ENCODE data around the gene FGF12.
"Not testable (repeated sequence)": the region's sequence is repeated elsewhere in the genome, so short reads cannot be mapped to it uniquely, and the experiment has no call there.

FGF12 gene

DNA sequence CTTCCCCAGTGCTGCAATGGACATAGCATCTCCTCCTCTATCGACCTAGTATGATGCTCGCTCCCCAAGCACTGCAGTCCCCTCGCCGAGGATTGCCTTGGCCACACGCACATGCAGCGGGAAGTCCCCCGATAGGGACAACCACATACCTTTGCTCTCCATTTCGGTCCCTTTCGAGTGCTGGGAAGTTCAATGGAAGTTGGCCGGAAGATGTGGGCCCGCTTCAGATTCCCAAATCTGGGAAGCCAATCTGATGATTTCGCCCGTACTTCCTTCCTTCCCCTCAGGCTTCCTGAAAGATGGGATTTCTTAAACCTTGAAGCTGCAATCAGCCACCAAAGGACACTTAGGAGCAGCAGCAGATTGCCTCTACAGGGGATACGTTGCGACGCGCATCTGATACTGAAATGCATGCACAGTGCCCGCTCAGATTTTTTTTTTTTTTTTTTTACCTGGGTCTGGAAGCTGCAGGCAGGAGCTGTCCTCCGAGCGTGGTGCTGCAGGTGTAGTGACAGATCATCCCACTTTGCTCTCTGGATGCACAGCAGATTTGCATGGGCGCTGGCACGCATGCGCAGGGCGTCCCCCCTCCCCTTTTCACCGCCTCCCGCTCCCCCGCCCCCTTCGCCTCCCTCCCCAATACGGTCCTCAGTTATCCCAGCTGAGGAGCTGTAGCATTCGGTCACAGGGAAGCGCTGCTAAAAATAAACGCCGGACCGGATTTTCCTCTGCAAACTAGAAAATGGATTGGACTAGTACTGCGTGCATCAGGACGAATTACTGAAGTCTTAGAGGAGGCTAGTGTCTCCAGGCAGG lies at the start of gene FGF12:
TSS of gene FGF12 (minus strand) at position 510 of the 816 bp plus-strand sequence.
- peak; percentile 90 for DNase-seq

DNA sequence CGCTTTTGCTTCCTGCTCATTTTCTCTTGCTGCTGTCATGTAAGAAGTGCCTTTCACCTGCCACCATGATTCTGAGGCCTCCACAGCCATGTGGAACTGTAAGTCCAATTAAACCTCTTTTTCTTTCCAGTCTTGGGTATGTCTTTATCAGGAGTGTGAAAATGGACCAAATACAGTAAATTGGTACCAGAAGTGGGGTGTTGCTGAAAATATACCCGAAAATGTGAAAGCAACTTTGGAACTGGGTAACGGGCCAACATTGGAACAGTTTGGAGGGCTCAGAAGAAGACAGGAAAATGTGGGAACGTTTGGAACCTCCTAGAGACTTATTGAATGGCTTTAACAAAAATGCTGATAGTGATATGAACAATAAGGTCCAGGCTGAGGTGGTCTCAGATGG lies 47.0 kb upstream of the FGF12 start:
- DNase-seq, result not testable (repeated sequence)

DNA sequence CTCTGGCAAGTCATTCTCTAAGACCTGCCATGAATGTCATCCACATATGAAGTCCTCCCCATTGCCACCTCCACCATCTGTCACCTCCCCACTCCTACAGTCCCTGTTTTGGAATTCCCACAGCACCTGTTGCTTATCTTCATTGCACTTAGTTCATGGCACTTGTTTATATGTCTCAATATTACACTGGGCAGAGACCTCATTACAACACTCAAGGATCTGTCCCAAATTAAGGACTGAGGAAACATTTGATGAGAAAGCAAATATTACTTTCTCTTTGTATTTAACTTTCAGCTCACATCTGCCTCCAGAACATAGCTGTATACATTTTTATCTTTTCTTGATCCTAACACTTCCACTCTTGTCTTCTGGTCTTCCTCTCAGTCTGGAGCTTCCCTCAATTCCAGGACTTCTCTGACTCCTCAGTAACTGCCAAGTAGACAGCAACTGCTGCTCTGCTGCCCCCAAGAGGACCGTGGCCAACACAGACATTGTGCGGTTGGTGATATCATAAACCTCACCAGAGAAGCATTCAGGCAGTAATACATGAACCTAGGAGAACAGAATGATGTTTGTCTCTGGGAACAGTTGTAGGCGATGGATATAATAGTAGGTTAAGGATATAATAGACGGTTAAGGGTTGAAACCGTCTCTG lies 45.0 kb upstream of the FGF12 start:
- DNase-seq, result peak; percentile 56

- DNase-seq, result no peak
These were observed 31.3 kb upstream of the FGF12 start for GRCh38 chr3:192758654-192759053.

DNA sequence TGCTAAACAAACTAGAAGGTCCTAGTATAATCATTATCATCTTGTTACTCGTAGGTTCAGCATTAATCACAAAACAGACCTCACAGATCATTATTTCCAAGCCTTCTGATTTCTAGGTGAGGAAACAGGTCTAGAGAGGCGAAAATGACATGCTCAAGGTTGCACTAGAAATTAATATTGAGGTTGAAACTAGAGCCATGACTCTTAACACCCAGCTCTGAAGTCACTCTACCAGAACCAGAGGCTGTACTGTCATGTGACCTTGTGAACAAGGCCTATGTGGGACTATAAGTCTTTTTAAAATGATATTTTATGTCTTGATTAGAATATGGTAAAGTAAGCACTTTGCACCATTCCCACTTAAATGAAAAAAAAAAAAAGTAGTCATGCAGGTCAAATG lies 23.8 kb upstream of the FGF12 start:
- DNase-seq, result no peak

- DNase-seq, result no peak
These were observed 22.9 kb upstream of the FGF12 start for GRCh38 chr3:192750201-192750600.

DNA sequence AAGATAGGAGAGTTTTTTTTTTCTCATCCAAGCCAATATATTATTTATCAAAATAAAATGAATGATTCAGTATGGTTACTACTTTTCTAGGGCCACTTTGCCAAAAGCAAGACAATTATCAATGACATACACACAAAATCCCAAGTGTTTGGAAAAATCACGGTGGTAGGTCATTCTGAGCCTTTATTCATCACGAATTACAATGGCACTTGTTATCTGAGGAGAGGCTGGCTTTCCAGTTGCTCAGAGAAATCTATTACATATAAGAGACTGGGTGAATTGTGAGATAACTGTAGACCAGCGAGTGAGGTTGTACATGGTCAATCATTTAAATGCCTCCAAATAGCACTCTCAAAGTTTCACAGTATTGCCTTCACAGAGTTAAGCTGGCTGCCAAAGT lies 20.4 kb upstream of the FGF12 start:
- DNase-seq, result no peak

GRCh38 chr3:192747145-192747544 lies 19.8 kb upstream of the FGF12 start:
- no peak for DNase-seq

DNA sequence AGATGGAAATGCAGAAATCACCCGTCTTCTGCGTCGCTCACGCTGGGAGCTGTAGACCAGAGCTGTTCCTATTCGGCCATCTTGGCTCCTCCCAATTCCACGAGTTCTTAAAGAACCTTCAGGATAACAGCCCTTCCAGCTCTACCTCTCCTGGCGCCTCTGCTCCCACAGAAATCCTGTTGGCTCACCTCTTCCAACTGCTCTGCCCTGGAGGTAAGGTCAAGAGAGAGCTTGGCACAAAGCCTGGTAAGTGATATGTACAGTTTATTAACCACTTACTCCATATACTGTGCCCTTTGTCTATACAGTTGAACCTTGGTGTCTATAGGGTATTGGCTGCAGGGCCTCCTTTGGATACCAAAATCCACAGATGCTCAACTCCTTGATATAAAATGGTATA lies 17.8 kb upstream of the FGF12 start:
- DNase-seq, result no peak

- not testable (repeated sequence) for DNase-seq
These were observed 17.3 kb upstream of the FGF12 start for GRCh38 chr3:192744604-192745003.

DNA sequence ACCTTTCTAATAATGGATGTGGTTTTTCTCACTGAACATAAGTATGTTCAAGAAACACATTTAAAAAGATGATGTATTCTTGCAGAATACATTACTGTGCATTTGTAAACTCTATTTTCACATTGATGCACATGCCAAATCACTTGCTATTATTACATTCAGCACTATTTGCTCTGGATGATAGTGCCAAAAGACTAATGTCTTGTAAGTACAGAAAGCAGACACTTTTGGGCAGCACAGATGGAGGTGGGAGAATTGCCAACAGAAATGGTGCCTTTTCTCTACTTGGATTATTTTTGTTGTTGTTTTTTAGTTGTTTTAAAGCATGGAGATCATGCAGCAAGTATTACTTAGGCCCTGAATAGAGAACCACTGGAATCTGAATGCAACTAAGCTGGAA lies 10.2 kb upstream of the FGF12 start:
- DNase-seq, result no peak

DNA sequence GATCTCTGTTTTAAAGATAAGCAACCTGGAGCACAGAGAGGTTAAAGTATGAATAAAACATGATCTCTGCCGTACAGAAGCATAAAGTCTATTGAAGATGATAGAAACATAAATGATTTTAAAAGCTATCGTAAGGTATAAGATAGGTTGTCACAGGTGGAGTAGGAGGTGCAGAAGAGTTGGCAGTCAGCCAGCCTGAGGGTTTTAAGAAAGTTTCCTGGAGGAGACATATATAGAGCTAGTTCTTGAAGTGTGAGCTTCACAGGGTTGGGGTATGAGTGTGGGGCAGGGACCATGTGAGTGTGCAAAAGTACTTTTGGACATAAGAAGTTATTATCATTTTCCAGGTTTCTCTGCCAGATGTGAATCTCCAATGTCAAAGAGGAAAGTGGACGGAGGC lies 3.9 kb upstream of the FGF12 start:
- DNase-seq, result no peak

- no peak for DNase-seq
These were observed 956 bp downstream of the FGF12 start for GRCh38 chr3:192726385-192726784.

DNA sequence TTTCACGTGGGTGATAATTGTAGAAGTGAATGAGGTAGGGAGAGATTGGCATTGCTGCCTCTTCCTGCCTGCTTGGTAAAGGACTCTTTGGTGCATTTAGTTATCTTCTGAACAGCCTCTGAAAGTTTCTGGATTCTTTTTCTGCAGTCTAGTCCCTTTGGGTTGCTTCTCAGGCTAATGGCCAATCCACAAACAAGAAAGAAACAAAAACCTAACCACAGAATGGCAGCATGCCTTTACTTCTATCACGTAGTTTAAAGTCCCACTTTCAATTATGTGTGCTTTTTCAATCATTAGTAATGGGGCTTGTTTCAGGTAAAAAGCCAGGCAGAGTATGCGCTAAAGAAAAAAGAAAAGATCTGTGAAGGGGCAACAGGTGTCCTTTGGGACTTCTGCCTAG lies 7.4 kb downstream of the FGF12 start:
- no peak for DNase-seq

DNA sequence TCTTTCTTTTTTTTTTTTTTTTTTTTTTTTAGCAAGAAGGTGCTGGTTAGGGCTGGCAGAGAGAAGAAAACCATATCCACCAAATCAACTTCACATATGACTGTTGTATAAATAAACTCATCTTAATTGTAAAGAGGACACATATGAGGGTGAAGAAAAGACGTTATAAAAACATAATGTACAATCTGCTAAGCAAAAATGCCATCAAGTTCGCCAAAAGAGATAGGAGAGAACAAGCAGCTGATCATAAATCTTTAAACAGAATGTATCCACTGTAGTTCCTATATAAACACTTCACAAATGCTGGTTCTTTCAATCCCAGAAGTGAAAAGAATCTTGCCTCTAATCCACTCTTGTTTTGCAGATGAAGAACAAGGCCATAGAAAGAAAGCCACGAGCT lies 9.2 kb downstream of the FGF12 start:
- no peak for DNase-seq

- DNase-seq, result no peak
These were observed 12.2 kb downstream of the FGF12 start for GRCh38 chr3:192715126-192715525.

DNA sequence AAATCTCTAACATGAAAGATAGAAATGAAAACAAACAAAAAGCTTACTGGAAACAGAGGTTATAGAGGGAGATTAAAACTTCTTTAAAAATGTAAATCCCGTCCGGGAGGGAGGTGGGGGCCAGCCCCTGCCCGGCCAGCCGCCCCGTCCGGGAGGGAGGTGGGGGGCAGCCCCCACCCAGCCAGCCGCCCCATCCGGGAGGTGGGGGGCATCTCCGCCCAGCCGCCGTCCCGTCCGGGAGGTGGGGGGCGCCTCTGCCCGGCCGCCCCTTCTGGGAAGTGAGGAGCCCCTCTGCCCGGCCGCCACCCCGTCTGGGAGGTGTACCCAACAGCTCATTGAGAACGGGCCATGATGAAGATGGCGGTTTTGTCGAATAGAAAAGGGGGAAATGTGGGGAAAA lies 16.2 kb downstream of the FGF12 start:
- not testable (repeated sequence) for DNase-seq

- DNase-seq, result no peak
These were observed 17.0 kb downstream of the FGF12 start for GRCh38 chr3:192710366-192710765.

GRCh38 chr3:192706272-192706671 lies 21.1 kb downstream of the FGF12 start:
- DNase-seq, result no peak

DNA sequence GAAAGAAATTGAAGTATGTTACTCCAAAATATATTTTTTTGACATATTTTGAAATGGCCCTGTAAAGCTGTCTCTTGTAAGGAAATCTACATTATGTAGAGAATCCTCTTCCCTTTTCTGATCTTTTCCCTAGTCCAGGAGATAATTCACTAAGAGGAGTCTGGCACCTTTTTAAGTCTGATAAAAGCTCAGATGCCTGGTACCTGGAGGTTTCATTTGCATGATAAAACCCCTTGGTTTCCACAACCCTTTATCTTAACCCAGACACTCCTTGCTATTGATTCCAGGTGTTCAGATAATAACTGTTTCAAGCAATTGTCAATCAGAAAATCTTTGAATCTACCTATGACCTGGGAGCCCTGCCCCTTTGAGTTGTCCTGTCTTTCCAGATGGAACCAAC lies 26.5 kb downstream of the FGF12 start:
- DNase-seq, result no peak

GRCh38 chr3:192696943-192697587 lies 30.3 kb downstream of the FGF12 start:
- DNase-seq, result no peak

GRCh38 chr3:192687488-192688152 lies 39.7 kb downstream of the FGF12 start:
- DNase-seq, result no peak

- DNase-seq, result no peak
These were observed 41.5 kb downstream of the FGF12 start for GRCh38 chr3:192685801-192686200.

- DNase-seq, result no peak
These were observed 43.2 kb downstream of the FGF12 start for GRCh38 chr3:192684151-192684550.
